DMS79 (cell line): ENCODE measurements around the gene AIP.

Experiments
- DNase-seq: peaks from one replicate; lab custom pipeline; 2025; lab: John Stamatoyannopoulos, UW

AIP gene

DNA sequence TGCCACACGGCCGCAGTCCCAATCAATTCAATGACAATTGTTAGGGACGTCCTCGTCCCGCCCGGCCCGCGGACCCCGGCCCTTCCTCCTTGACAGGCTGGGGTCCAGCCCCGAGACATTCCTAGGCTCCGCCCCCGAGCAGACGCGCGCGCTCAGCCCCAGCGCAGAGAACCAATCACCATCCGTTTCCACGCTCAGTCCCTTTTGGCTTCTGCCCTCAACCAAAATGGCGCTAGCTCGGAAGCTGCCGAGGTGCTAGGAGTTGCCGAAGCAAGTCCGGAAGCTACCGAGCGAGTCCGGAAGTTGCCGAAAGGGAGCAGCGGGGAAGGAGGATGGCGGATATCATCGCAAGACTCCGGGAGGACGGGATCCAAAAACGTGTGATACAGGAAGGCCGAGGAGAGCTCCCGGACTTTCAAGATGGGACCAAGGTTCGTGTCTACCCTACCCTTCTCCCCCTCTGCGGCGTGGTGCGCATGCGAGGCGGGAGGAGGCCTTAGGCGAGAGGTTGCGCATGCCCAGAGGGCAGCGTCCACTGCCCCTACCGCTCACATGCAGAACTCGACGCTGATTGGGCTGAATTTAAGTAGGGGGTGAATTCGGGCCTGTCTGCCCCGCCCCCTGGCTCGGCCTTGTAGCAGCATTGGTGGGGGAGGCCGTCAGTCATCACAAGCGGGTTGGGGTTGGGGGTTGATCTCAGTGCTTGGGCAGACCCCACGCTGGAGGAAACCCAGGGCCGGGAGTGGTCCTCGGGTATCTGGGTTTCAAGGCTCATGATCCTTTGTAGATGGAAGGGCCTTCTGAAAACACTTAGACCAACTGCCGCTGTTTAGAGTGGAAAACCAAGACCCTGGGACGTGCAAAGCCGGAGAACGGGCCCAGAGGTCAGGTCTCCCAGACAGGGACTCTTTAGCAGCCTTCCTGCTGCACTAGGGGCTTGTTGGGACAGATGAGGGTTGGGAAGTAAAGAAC lies at the start of gene AIP:
Gene AIP, plus strand, starts transcription at position 200 of the 972 bp plus-strand sequence. Its CDS starts 133 bp downstream, at position 333.
- DNase-seq: peak; percentile 95

DNA sequence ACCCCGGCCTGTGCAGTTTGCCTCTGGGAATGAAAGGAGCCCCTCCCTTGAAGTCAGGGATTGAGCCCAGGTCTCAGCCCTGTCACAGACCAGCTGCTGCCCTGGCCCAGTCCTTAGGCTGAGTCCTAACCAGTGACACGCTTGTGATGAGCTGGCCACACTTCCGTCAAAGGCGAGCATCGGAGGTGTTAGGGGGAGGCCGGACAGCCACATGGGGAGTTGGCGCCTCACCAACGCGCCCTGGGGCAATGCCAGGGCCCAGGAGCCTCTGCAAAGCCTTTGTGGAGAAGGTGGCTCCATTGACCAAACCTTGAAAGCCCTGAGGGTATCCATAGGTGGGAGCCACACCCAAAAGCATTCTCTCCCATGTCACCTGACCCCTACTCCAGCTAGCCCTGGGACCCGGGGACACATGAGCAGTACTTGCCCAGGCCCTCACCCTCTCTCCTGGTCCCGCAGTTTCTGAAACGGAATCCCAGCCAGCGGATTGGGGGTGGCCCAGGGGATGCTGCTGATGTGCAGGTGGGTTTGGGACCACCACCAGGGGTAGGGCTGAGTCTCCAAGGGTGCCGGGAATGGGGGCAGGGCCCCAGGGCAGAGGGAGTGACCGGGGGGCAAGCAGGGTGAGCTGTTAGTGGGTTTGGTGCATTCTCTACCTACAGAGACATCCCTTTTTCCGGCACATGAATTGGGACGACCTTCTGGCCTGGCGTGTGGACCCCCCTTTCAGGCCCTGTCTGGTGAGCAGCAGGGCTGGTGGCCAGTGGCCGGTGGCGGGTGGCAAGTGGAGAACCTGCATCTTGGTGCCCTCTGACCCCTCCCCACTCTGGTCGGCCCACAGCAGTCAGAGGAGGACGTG lies 49.1 kb upstream of the AIP start:
- no peak for DNase-seq

DNA sequence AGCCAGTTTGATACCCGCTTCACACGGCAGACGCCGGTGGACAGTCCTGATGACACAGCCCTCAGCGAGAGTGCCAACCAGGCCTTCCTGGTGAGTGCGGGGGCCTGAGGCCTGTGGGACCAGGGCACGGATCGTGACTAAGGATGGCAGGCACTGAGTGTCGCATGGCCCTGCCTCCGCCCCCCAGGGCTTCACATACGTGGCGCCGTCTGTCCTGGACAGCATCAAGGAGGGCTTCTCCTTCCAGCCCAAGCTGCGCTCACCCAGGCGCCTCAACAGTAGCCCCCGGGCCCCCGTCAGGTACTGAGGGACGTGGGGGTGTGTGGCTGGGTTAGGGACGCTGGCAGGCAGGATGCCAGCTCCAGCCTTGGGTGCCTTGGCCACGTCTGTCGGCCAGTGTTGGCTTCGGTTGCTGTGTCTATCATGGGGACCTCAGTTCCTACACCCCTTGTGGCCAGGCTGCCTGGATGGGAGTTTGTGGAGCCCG lies 48.4 kb upstream of the AIP start:
- no peak for DNase-seq

DNA sequence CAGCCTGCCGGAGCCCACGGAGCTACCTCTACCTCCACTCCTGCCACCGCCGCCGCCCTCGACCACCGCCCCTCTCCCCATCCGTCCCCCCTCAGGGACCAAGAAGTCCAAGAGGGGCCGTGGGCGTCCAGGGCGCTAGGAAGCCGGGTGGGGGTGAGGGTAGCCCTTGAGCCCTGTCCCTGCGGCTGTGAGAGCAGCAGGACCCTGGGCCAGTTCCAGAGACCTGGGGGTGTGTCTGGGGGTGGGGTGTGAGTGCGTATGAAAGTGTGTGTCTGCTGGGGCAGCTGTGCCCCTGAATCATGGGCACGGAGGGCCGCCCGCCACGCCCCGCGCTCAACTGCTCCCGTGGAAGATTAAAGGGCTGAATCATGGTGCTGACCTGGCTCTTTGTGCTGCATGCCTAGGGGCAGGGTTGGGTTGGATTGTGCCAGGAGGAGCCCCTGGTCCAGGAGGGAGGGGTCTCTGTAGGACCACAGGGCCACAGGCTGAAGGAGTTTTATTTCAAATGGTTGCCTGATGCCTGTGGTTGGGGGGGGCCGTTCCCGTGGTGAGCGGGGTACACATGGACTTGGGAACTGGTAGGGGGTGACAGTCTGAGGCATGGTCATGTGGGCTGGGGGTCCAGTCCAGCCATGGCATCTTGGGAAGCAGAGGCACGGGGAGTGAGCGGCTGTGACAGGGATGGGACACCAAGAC lies 47.6 kb upstream of the AIP start:
- DNase-seq: no peak

DNA sequence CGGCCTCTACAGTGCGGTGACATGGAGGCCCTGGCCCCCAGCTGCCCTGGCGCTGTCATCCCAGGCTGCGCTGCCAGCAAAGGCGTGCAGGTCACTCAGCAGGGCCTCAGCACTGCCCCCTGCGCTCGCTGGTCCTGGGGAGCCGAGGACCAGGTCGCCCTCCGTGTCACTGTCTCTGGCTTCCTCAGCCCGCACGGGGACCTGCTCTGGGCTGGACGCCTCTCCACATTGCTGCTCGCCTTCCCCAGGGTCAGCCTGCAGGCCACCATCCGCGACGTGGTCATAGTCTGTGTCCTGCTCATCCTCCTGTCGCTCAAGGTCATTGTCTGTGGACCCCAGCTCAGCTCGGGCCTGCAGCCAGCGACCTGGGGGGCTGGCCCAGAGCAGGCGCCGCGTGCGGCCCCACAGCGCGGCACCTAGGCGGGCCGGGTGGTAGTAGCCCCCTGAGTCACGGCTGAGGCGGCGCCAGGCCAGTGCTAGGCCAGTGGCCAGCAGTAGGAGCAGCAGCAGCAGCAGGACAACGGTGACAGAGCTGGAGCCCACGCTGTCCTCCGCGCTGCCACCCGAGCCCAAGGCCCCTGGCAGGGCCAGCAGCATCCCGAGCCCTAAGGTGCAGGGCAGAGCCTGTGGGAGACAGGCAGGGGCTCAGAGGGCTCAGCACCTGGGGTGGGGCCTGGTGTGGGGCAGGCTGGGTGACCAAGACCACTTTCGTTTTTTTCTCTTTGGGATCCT lies 46.9 kb upstream of the AIP start:
- no peak for DNase-seq

DNA sequence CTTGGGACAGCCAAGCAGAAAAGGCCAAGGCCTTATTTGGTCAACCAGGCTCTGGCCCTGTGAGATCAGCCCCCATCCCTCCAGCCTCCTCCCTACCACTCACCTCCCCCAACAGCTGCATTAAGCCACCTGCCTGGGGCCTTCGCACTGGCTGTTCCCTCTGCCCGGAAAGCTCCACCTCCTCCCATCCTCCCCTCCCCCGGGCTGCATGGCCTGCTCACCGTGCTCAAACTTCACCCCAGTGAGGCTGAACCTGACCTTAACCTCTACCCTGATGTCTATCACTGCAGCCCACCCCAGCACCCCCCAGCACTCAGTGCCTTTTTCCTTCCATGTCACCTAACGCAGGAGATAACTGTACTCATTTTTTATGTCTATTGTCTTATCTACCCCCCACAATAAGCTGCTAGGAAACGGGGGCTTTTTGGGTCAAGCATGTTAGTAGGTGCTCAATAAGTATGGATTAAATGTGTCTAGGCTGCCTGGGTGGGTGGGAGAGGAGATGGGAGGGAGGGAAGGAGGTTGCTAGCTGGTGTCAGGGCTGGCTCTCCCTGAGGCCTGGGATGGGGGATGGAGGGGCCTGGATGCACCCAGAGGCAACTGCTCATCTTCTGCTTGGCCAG lies 46.3 kb upstream of the AIP start:
- no peak for DNase-seq

DNA sequence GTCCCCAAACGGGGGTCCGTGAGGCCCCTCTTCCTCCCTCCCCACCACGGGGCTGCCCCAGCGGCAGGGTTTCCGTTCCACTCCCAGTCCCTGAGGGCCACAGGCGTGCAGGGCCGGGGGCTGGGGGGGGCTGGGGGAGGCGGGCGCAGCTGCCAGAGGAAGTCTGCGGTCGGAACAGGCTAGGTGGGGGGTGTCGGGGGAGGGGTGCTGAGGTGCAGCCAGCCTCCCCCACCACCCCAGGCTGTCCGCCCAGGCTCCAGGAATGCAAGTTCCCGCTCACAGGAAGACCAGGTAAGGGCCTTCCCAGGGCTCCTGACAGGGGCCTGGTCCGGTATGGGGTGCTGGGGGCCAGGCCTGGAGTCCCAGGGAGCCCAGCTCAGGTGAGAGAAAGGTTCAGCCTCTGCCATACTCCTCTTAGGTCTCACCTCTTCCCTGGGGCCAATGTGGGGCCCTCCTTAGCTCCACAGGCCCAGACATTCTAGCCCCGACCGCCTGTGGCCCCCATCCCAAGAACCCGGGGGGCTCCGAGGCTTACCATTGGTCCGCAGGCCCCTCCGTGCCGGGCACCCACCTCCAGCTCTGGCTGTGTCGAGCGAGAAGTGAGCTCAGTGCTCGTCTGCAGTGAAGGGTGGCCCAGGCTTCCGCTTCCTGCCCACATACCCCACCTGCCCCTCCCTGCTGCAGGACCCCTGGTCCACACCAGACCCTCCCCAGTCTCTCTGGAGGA lies 45.6 kb upstream of the AIP start, which contains the start of gene PTPRCAP:
Gene PTPRCAP, minus strand, starts transcription at position 601 of the 727 bp plus-strand sequence. Its CDS starts 63 bp downstream, at position 538.
- DNase-seq: no peak

DNA sequence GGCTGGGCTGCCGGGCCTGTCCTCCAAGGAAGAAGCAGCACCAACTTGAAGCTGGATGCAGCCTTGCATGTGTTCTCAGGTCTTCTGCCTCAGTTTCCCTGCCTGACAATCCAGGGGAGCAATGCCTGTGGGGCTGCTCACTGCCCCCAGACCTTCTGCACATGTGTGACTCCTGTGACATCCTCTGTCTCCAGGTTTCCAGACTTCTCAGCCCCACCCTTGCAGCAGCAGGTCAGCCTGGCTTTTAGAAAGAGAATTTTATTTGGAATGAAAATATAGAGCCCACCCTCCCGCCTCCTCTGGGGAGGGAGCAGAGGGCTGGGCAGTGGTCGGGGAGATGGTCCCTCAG lies 45.0 kb upstream of the AIP start:
- no peak for DNase-seq

DNA sequence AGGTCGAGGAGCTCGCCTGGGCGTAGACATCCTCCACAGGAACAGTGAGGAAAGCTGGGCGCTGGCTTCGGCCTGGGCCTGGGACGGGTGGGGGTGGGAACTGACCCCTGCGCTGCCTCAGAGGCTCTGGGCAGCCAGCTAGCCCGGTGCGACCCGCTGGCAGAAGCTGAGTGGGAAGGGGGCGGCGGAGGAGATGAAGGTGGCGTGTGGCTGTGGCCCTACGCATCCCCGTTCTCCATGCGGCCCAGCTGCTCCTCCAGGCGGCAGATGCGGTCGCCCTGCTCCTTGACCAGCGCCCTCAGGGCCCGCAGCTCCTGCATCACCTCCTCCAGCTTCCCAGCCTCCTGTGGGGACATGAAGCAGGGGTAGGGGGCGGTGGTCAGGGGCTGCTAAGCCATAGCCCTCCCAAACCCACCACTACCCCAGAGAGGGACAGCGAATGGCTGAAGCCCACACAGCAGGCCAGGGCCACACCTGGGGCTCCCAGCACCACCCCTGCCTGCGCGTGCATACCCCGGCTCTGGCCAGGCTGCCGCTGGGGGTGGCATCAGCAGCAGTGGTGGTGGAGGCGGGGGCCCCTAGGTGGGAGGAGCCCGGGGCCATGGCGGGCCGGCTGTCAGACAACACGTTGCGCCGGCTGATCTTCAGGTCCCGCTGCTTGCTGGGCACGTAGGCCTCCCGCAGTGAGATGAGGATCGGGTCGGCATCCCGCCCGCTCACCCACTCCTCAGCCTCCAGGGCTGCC lies 44.5 kb upstream of the AIP start:
- no peak for DNase-seq

DNA sequence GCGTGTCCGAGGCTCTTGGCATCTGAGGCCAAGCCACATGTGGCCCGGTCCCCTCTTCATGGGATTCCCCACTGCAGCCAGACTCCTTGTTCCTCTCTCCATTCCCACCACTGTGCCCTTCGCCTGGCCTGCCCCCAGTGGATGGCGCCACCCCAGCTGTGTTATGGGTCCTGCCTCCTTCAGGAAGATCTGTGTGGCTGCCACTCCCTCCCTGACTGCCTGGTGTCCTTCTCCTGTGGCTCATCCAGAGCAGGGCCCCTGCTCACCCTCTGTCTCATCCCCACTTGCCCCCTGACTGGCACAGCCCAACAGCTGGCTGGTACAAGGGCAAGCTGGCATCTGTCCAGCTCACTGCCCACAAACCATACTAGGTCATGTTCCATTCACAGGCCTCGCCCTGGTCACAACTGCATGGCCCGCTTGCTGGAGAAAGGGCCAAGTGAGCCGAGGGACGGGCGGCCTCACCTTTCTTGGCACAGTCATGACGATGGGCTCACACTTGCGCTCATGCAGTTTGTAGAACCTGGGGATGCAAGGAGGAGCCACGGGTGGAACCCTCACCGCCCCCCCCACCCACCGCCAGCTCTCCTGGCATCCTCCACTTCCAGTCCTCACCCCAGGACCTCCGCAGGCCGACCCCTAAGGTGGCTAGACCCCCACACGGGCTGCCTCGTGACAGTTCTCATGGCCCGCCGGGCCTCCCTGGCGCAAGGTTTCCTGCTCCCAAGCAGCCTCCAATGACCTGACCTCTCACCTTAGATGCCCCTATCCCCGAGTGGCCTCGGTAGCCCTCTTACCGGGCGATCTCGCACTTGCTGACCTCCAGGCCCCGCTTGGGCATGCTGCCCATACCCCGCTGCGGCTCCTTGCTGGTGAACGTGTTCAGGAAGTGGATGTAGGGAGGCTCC lies 43.3 kb upstream of the AIP start:
- DNase-seq: no peak

DNA sequence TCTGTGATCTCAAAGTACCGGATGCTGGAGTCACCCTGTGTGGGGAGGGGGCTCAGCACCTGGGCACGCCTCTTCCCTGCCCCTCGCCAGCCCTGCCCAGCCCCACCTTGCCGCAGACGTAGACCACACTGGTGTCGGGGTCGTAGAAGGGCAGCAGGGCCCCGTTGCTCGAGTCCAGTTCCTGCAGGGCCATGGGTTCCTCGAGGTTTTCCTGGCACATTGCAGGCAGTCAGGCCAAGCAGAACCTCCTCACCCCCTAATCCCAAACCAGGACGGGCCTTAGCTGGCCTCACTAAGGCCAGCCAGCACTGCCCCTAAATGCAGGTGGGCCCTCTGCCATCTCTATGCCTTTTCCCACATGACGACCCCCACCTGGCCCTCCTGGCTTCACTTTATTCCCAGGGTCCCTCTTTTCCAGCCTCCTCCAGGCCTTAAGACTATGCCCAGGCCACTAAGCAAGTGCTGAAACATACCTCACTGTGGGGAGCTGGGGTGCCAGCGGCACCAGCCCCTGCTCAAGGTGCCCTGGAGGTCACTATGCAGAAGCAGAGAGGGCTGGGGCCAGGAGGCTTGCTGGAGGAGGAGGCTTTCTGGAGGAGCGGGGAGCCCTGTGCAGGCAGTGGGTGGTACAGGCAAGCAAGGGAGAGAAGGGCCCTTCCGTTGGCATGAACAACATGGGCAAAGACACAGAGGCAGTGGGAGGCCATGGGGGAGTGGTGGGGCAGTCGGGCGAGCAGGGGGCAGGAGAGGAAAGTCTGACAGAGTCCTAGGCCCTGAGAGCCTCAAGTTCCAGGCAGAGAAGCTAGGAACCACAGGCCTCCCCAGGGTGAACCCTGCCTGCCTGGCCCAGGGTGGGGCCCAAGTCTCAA lies 42.4 kb upstream of the AIP start:
- no peak for DNase-seq

DNA sequence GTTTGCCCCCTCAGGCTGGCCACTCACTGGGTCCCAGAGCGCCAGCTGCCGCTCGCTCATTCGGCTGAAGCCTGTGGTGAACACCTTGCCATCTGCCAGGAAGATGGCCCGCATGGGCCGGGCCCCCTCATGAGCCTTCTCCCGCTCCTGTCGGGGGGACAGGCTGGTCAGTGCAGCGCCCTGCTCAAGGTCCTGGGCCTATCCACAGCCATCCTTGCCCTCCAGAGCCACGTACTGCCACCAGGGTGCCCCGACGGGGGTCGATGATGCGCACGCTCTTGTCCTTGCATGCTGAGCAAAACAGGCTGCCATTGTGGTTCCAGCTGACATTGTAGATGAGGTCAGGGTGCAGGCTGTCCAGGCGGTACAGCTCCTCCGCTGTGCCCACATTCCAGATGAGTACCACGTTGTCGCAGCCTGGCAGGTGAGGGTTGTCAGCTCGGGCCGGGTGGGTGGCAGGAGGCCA lies 41.7 kb upstream of the AIP start:
- no peak for DNase-seq

DNA sequence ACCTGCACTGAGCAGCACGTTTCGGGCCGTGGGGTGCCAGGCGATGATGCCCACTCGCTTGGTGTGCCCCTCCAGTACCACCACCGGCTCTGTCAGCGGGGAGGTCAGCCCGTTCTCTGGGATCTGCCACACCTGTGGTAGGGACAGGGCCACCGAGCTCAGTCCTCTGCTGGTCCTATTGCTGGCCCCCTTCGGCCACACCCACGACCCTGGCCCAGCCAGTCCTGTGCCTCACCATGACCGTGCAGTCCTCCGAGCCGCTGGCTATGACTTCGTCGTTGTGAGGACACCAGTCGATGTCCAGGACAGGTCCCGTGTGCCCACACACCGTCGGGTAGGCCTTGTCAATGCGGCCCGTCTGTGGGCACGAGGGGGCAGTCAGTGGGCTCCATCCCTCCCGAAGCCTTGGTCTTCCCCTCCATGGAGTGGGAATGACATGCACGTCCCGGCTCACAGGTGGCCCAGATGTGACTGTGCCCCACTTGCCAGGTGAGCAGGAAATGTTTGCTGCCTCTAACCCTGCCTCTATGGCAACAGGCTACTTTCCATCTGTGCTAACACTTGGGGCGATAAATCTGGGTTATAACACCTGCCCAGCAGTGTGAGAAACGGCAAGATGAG lies 41.0 kb upstream of the AIP start:
- DNase-seq: no peak

DNA sequence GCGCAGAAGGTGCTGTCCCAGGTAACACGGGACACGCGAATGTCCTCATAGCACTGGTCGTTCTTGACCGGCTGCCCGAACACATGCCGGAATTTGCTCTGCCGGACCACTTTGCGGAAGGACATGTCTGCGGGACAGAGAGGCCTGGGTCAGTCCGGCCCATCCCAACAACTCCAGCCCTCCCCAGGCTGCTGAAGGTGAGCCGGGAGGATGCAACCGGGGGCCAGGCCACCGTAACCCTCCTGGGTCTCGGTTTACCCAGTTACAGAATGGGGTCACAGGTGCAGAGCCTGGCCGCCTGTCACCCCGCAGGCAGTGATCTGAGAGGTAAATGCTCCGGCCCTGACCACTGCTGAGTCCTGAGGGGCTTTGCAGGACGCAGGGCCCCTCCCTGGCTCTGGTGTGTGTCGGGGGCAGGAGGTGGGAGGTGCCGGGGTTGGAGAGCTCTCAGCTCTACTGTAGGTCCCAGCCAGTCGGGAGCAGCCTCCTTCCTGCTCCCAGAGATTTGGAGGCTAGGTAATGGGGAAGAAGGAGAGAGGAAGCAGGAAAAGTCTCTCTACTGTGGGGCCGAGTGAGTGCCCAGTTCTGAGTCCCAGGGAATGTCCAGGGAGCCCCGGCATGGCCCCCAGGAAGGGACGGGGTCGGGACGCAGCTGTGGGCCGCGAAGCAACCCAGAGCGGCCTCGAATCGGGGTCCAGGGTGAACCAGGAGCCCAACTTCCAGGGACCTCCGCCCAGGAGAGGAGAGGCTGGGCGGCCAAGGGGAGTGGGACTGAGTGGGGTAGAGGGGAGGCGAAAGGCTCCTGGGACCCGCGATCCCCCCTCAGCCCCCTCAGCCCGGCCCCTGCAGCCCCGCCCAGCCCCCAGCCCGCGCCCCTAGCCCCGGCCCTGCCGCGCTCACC lies 40.1 kb upstream of the AIP start:
- DNase-seq: no peak

DNA sequence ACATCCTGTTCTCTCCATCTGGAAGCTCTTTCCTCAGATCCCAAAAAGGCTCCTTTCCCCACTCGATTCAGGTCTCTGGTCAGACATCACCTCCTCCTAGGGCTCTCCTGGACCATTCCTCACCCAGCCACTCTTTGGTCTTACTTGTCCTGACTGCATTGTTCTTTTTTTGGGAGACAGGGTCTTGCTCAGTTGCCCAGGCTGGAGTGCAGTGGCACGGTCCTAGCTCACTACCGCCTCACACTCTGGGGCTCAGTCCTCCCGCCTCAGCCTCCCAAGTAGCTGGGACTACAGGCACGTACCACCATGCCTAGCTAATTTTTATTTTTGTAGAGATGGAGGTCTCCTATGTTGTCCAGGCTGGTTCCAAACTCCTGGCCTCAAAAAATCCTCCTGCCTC lies 37.3 kb upstream of the AIP start:
- DNase-seq: no peak

DNA sequence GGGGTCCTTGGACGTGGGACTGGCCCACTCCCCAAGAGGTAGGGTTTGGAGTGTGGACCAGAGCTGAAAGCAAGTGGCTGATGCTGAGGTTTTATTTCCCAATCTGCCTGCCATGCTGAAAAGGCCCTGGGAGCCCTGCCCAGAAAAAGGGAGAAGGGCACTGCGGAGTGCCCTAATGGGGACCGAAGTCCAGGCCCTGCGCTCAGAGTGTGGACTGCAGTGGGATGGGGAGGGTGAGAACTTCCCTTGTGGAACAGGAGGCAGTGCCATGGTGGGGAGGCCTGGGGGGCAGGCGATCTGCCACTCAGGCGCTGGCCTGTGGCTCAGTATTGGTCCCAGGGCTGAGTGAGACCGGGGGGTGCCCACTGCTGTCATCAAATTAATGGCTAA lies 34.6 kb upstream of the AIP start:
- DNase-seq: no peak
